Astrocyte (in vitro differentiated cells and primary cell): ENCODE measurements around the gene ITPRIPL2.

Source experiments
- CTCF ChIP-seq: IDR thresholded peaks from 2 replicates; pipeline ENCODE4 v1.5.1; 2011; ENCODE audit warnings: low read depth, mild to moderate bottlenecking, inconsistent platforms, low read length, moderate library complexity; ENCODE audit not compliant: insufficient read depth
- EZH2 ChIP-seq: IDR thresholded peaks from 2 replicates; pipeline ENCODE4 v1.6.1; 2012; ENCODE audit warnings: mild to moderate bottlenecking, low read length, inconsistent platforms; ENCODE audit not compliant: insufficient read depth

DNA sequence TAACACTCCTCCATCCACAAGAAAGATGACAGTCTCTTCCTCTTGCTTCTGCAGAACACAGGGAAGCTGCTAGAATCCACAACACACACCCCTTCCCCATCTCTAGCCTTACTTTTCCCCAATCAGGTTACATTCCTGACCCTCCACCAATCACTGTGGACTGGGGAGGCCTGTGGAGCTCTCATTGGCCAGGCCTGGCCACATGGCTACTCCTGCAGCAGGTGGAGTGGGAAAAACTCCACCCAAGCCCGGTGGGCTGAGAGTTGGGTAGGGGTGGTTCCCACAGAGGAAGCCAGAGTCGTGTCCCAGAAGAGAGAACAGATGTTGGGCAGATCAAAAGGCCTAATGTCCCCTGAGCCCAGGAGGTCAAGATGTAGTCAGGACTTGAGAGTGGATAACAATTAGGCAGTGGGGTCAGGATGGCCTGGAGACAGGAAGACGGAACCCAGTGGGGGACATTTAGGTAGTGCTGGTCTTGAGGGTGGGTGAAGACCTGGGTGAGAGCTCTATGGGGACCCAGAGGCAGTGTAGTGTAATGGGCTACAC, 24.3 kb upstream of the ITPRIPL2 start:
- TF ChIP-seq CTCF (no peak), EZH2 (no peak)
